Measurements from ENCODE around the gene HTR3D. TPM values are rescaled to one million over a fixed set of nuclear protein-coding genes. Genes with fewer than 3 reads are reported as not detected.

HTR3D gene
- total and polyA plus RNA-seq, 2 of the 13 experiments (the other 11 are each of a cell fraction or from before 2014, with no cell fraction given): not detected

- Histone ChIP-seq H3K9me3 (ENCODE audit: low read length) (no peaks in the 10 kb centered on the region; the same call in 1 of the 2 replicates), H4K20me1 (ENCODE audit: insufficient read depth, low read length) (no peaks in the 10 kb centered on the region), H3K4me2 (ENCODE audit: low read depth, low read length) (no peak overlapping the region), H3K36me3 (replicated peaks in 1 of 2; ENCODE audit: control insufficient read depth in 1 of 2, insufficient read depth in 2 of 2, low read length in 2 of 2) (no peaks in the 10 kb centered on the region), H3K79me2 (ENCODE audit: insufficient read depth, low read length) (no peaks in the 10 kb centered on the region), H3K27me3 (ENCODE audit: control insufficient read depth in 1 of 2, insufficient read depth in 2 of 2, low read length in 2 of 2) (peaks cover 0 to 3% of the 10 kb centered on the region in 2 experiments; a peak in 1 of 5 replicates), H2AFZ (ENCODE audit: low read length) (no peak overlapping the region), H3K4me3 (replicated peaks in 1 of 3; ENCODE audit: insufficient read depth in 1 of 3, low read depth in 2 of 3, low read length in 3 of 3) (no peak overlapping the region), H3K4me1 (ENCODE audit: insufficient read depth, low read length) (no peaks in the 10 kb centered on the region), H3K9ac (ENCODE audit: insufficient read depth, low read depth, low read length) (no peak overlapping the region), H3K27ac (ENCODE audit: extremely low read length, insufficient read depth, low read length) (no peak overlapping the region)
- intact Hi-C loops (cut with micrococcal nuclease; ENCODE audit: unreplicated experiment) (no loop called here), in situ Hi-C loops (cut with HindIII; ENCODE audit: extremely low pct_ligation_motif_present, low pct_unique_long_range_greater_than_20kb) (no loop called here)
- FAIRE-seq (no peak), DNase-seq (ENCODE audit: low spot score) (no peak), ATAC-seq (no peak)
- TF ChIP-seq, protein P1, sequence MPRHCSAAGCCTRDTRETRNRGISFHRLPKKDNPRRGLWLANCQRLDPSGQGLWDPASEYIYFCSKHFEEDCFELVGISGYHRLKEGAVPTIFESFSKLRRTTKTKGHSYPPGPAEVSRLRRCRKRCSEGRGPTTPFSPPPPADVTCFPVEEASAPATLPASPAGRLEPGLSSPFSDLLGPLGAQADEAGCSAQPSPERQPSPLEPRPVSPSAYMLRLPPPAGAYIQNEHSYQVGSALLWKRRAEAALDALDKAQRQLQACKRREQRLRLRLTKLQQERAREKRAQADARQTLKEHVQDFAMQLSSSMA (CRISPR knock-in tag; IDR thresholded peaks at IDR 0.05): no peak
- no peak for TF ChIP-seq ZNF782 (CRISPR knock-in tag; IDR thresholded peaks at IDR 0.05; ENCODE audit: borderline replicate concordance)
- no peak for TF ChIP-seq ZFP91 (CRISPR knock-in tag; IDR thresholded peaks at IDR 0.05; ENCODE audit: borderline replicate concordance)
- no peak for TF ChIP-seq ZBTB49 (CRISPR knock-in tag; IDR thresholded peaks at IDR 0.05; ENCODE audit: borderline replicate concordance)
- TF ChIP-seq, protein P2, sequence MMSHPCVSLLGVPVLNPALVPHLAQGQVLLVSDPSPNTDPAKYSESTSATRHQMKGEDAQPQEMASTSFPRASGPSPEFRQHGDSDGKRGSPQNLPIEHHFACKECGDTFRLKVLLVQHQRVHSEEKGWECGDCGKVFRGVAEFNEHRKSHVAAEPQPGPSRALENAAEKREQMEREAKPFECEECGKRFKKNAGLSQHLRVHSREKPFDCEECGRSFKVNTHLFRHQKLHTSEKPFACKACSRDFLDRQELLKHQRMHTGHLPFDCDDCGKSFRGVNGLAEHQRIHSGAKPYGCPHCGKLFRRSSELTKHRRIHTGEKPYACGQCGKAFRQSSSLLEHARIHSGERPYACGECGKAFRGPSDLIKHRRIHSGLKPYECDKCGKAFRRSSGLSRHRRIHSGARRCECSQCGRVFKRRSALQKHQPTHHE (CRISPR knock-in tag; IDR thresholded peaks at IDR 0.05; ENCODE audit: borderline replicate concordance): no peak
- TF ChIP-seq, protein P3, sequence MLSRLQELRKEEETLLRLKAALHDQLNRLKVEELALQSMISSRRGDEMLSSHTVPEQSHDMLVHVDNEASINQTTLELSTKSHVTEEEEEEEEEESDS (CRISPR knock-in tag; IDR thresholded peaks at IDR 0.05; ENCODE audit: borderline replicate concordance): no peak
- no peak for TF ChIP-seq CBX5 (CRISPR knock-in tag; IDR thresholded peaks at IDR 0.05; ENCODE audit: borderline replicate concordance)
- no peak for TF ChIP-seq SOX13 (IDR thresholded peaks at IDR 0.05)
- no peak for TF ChIP-seq SOX13 (CRISPR knock-in tag; conservative IDR thresholded peaks at IDR 0.05 in 1 of 2, IDR thresholded peaks at IDR 0.05 in 1 of 2)
- no peak for TF ChIP-seq MXD4 (CRISPR knock-in tag; IDR thresholded peaks at IDR 0.05)
- TF ChIP-seq, protein P4, sequence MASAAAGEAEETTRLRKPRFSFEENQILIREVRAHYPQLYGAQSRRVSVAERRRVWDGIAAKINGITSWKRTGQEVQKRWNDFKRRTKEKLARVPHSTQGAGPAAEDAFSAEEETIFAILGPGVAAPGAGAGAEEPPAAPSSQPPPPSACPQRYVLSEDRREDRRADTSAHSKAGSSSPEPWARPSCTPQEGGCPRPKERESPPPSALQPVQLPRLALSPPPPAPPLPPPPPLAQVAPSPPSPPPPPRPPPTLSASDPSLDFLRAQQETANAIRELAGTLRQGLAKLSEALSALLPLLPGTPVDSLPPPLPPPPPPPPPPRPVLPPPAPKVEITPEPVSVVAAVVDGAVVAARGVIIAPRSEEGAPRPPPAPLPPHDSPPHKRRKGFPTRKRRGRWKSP (CRISPR knock-in tag; IDR thresholded peaks at IDR 0.05): no peak
- ChIA-PET POLR2A (no interaction called here), CTCF (ENCODE audit: low intra/inter-chr PET ratio, low total read pairs) (no interaction called here)
- WGBS (ENCODE audit: low lambda C conversion rate): 16% methylated on average over 4 of the region's 4 CpGs
- BruUV-seq (replicated peaks): no TSS peak
Observed at GRCh38 chr3:184073621-184074020, 42.1 kb downstream of the HTR3D start.

All from HepG2 (cell line).